Measurements from ENCODE around the gene KIAA0586.
"Not testable (repeated sequence)": the region's sequence is repeated elsewhere in the genome, so short reads cannot be mapped to it uniquely, and the experiment has no call there.

Gene KIAA0586

GRCh38 chr14:58427281-58428117, at the start of gene KIAA0586, which contains the start of gene TIMM9:
Gene KIAA0586 (plus strand): TSS chr14:58427719. CDS start chr14:58428265, 546 bp downstream.
Gene TIMM9 (minus strand): TSS chr14:58427531. CDS start chr14:58411945, 15,586 bp downstream.
- peak; percentile 80 for FAIRE-seq

- FAIRE-seq: no peak
Observed at GRCh38 chr14:58390830-58391229, 36.7 kb upstream of the KIAA0586 start.

- no peak for FAIRE-seq
Observed at GRCh38 chr14:58395562-58395811, 32.0 kb upstream of the KIAA0586 start.

GRCh38 chr14:58395812-58396788, 31.4 kb upstream of the KIAA0586 start, which contains the start of gene TOMM20L:
Gene TOMM20L (plus strand): TSS chr14:58395930. CDS start chr14:58395958, 28 bp downstream.
- FAIRE-seq: no peak

- no peak for FAIRE-seq
Observed at GRCh38 chr14:58397156-58397555, 30.4 kb upstream of the KIAA0586 start.

DNA sequence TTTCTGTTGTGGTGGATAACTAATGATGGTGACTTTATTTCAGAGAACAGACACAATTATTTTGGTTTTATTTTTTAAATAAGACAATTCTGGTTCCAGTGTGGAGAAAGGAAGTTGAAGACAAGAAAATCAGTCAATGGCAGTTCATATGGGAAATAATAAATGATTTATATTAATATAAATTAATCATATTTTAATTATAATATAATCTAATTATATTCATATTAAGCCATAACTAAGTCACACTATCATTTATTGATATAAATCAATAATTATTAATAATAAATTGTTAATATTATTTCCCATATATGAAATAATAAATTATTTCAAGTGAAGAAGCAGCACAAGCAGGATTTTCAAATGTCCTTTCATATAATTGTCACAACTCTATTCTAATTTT, 29.0 kb upstream of the KIAA0586 start:
- FAIRE-seq: no peak

DNA sequence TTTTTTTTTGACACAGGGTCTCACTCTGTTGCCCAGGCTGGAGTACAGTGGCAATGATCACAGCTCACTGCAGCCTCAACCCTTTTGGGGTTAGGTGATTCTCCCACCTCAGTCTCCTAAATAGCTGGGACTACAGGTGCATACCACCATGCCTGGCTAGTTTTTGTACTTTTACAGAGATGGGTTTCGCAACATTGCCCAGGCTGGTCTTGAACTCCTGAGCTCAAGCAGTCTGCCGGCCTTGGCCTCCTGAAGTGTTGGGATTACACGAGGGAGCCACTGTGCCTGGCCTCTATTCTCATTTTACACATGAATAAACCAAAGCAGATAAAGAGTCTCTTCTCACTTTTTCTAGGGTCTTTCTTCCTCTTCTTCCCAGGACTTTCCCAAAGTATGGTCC, 28.6 kb upstream of the KIAA0586 start:
- no peak for FAIRE-seq

- no peak for FAIRE-seq
Observed at GRCh38 chr14:58401587-58401986, 25.9 kb upstream of the KIAA0586 start.

GRCh38 chr14:58408681-58409215, 18.8 kb upstream of the KIAA0586 start:
- no peak for FAIRE-seq

- no peak for FAIRE-seq
Observed at GRCh38 chr14:58414845-58415244, 12.7 kb upstream of the KIAA0586 start.

DNA sequence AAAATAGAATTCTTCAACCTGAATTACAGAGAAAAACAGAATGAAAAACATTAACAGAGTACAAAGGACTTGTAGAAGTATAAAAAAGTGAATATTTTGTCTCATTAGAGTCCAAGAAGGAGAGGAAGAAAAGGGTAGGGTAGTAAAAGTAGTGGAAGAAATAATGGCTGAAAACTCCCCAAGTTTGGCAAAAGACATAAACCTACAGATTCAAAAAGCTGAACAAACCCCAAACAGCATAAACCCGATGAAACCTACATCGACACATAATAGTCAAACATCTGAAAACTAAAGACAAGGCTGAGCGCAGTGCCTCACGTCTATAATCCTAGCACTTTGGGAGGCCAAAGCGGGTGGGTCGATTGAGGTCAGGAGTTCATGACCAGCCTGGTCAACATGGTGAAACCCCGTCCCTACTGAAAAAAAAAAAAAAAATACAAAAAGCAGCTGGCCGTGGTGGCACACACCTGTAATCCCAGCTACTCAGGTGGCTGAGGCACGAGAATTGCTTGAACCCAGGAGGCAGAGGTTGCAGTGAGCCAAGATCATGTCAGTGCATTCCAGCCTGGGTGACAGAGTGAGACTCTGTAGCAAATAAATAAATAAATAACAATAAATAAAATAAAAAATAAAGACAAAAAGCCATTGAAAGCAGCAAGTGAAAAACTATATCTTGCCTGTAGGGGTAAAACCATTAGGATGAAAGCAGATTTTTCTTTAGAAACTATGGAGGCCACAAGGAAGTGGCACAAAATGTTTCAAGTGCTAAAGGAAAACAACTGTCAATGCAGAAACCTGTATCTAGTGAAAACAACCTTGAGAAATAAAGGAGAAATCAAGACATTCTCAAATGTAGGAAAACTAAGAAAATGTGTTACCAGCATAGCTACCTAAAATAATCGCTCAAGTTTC, 11.6 kb upstream of the KIAA0586 start:
- no peak for FAIRE-seq

- not testable (repeated sequence) for FAIRE-seq
Observed at GRCh38 chr14:58416934-58417333, 10.6 kb upstream of the KIAA0586 start.

DNA sequence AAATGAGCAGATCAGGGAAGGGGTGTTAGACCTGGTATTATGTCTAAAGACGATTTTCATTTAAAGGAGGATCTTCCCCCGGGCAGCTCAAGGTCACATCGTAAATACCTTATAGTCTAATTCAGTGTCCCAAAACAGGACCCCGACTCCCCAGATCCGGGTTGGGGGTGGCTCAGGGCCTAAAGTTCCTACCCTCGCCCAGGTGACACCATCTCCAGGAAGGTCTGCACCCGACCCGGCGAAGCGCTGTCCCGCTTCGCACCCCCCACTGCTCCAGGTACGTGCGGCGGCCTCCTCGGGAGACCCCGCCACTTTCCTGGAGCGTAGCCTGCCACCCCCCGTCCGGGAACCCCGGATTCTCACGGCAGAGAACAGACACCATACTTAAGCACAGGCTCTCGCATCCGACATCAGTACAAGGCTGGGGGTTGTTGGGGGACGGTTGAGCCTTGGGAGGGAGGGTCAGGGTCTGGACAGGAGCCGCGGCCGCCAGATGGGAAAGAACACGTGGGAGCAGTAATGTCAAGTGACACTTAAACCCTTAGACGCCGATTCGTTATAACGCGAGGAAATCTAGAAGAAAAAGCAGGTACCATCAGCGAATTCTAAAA, 744 bp upstream of the KIAA0586 start:
- FAIRE-seq: no peak

- FAIRE-seq: no peak
Observed at GRCh38 chr14:58428118-58428683, 682 bp downstream of the KIAA0586 start.

DNA sequence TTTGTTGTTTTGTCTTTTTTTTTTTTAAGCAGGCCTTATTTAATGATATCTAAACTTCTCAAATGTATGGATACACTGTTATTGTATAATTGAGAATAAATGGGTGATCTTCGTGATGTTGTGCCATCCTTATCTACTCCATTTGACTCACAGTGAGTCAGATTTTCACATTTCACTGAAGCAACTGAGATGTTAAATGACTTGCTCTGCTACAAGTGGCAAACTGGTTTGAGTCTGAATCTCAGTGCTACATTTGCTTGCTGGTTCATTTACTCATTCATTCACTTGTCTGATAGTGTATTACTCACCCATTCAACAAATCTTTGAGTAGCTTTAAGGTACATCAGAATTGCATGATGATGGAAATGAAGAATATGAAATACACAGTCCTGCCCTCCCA, 2.6 kb downstream of the KIAA0586 start:
- no peak for FAIRE-seq

DNA sequence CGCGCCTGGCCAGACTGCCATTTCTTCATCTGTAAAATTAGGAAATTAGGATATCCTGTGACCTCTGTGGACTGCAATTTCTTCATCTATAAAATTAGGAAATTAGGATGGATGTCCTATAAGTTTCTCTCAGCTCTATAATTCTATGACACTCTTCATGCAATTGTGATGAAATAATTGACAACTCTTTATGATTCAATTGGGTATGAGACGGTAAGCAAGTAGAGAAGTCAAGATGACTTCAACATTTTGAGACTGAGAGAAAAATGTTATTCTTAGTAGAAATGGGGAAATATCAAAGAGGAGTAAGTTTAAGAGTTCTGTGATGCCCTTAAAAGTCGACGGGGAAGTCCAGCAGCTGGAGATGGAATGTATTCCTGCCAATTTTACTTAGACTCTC, 12.0 kb downstream of the KIAA0586 start:
- FAIRE-seq: no peak

- no peak for FAIRE-seq
Observed at GRCh38 chr14:58444627-58445026, 17.1 kb downstream of the KIAA0586 start.

DNA sequence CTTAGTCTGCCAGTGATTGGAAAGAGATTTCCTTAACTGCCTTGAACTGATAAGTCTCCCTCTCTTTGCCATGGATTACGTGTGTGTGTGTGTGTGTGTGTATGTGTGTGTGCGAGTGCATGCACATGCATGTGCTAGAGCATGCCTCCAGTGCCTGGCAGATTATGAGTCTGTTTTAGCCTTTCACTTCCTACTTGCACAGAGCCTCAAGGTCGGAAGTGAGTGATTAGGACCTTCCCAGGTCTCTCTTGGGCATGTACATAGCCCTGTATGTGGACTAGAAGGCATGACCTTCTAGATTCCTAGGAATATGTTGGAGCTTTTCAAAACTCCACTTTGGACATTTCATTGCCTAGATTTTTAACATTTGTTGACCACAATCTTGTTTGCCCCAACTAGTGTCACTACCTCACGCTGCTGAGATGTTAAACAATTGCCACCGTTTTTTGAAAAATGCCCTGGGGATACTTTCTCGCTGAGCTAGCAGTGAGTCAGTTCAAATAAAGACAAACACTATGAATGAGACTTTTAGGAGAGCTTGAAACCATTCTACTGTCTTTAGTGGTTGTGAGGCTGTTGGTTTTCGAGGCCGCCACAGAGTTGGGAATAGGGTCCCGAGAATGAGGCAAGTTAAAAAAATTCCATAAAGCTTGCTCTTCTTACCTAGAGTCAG, 28.2 kb downstream of the KIAA0586 start:
- FAIRE-seq: no peak

DNA sequence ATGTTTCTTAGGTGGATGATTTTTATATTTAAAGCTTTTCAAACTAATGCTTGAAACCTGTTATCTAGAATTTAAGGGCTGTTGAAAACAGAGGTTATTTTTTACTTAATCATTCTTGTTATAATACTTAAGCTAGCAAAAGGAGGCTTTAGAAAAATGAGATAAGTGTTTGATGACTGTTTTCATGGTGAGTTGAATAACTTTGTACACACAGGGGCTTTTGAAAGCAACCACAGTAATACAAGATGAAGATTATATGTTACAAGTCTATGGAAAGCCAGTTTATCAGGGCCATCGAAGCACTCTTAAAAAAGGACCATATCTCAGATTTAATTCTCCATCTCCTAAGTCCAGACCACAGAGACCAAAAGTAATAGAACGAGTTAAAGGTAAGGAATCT, 33.3 kb downstream of the KIAA0586 start:
- no peak for FAIRE-seq

DNA sequence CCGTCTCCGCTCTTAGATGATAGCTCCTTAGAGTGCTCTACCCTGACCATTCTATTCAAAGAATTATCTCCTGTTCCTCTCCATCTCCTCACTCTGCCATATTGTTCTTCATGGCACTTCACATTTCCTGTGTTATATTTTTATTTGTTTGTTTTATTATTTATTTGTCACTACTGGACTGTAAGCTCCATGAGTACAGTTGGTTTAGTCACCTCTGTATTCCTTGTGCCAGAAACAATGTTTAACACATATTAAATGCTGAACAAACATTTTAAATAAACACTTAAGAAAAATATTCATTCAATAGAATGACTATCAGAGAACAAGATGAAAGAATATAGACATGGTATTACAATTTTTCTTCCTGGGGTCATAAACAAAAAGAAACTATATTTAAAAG, 35.6 kb downstream of the KIAA0586 start:
- FAIRE-seq: no peak

- no peak for FAIRE-seq
Observed at GRCh38 chr14:58464652-58465051, 37.1 kb downstream of the KIAA0586 start.
